Midbrain (tissue), 1 donor: ENCODE results near the gene SHISA8.
"Not testable (repeated sequence)": the region's sequence is repeated elsewhere in the genome, so short reads cannot be mapped to it uniquely, and the experiment has no call there.

Experiments
- DNase-seq: peaks from one replicate; lab custom pipeline; 2025; lab: John Stamatoyannopoulos, UW

Gene SHISA8

DNA sequence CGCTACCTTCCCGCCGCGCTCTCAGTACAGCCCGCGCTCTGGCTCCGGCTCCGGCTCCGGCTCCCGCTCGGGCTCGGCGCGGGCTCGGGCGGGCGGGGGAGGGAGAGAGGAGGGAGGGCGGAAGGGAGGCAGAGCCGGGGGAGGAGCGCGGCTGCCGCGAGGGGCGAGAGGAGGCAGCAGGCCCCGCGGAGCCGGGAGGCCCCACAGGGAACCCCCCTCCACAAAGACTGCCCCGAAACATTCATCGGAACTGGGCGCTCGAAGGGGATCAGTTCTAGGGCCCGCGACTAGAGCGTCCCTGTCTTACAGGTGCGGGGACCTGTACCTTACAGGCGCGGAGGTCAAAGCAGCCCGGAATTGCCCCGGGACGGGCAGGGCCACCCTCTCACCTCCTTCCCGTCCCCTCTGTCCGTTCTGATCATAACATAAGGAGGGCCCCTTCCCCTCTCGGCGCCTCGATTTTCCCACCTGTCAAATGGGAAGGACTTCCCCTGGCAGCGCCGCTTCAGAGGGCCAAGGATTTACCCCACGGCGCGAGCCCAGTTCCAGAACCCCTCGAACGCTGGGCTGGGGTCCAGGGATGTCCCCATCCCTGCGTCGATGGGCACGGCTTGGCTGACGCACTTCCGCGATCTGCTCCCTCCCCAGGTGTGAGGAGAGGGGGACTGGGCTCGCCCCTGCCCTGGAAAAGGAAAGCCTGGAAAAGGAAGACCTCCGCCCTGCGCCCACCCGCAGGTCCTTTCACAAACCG lies at the start of gene SHISA8:
Gene SHISA8 (minus strand): TSS at position 40 of the 751 bp plus-strand sequence. CDS start 407 bp downstream, outside the sequence.
- peak; percentile 9 for DNase-seq

DNA sequence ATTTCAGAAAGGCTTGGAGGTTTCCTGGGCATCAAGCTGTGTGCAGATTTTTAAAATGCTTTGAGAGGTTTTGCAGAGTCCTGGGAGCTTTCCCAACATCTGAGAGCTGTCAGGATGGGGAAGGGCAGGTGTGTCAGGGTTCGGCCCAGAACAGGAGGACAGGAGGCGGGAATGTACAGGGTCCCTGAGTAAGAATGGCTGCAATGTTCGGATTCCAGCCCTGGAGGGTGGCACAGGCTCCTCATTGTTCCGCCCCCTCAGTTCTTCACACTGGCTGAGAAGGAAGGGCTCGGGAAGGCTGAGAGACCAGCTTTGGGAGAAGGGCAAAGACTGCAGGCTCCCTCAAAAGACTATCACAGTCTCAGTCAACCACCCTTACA lies 49.2 kb upstream of the SHISA8 start:
- DNase-seq, result no peak

GRCh38 chr22:41963453-41964111 lies 48.7 kb upstream of the SHISA8 start:
- peak; percentile 65 for DNase-seq

DNA sequence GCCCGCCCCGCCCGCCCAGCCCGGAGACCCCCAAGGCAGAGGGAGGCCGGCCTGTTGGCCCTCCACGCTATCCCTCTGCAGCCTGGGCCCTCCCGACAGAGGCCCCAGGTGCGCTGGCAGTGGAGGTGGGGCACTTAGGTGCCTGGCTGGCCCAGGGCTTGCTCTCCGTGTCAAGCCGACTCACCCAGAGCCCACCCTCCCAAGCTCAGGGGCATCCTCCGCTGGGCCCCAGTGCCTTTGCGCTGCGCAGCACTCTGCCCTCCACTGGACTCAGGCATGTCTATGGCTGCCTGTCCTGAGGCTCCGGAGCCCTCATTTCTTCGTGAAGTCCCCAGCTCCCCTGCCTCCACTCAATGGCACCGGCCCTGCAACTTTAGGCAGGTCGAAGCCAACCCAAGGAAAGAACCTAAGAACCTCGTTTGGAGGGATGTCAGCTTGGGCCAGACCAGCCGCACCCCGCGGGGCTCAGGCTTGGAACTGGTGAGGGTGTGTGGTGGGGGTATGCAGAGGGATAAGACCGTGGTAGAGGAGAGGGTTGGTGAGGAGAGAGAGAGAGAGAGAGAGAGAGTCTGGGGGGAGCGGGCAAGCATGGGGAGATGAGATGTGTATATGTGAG lies 43.2 kb upstream of the SHISA8 start:
- DNase-seq, result no peak

DNA sequence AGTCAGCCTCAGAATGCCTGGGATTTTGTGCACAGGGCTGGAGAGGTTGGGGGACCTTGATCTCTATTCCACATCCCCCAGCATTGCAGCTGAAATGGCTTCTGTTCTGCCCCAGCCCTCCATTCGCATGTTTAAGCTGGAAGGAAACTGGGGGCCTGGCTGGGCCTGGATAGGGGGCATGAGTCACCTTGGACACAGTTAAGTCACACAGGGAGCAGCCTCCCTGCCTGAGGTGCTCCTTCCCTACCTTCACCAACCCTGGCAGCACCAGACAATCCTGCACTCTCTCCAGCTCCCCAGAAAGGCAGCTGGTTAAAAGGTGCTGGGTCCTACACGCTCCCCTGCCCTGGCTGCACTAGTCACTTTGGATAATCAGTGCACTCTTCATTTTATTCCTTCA lies 37.8 kb upstream of the SHISA8 start:
- no peak for DNase-seq

- peak; percentile 86 for DNase-seq
These were observed 37.1 kb upstream of the SHISA8 start, which contains the start of gene SMIM45 for GRCh38 chr22:41951898-41952474. SMIM45 (plus strand) TSS chr22:41952150.

- no peak for DNase-seq
These were observed 34.6 kb upstream of the SHISA8 start for GRCh38 chr22:41949297-41949965.

DNA sequence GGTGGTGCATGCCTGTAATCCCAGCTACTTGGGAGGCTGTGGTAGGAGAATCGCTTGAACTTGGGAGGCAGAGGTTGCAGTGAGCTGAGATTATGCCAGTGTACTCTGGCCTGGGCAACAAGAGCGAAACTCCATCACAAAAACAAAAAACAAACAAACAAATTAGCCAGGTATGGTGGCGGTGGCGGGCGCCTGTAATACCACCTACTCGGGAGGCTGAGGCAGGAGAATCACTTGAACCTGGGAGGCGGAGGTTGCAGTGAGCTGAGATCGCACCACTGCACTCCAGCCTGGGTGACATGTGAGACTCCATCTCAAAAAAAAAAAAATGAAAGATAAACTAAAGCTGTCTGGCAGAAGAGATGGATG lies 34.0 kb upstream of the SHISA8 start:
- DNase-seq, result not testable (repeated sequence)

GRCh38 chr22:41948142-41948541 lies 33.3 kb upstream of the SHISA8 start:
- DNase-seq, result no peak

DNA sequence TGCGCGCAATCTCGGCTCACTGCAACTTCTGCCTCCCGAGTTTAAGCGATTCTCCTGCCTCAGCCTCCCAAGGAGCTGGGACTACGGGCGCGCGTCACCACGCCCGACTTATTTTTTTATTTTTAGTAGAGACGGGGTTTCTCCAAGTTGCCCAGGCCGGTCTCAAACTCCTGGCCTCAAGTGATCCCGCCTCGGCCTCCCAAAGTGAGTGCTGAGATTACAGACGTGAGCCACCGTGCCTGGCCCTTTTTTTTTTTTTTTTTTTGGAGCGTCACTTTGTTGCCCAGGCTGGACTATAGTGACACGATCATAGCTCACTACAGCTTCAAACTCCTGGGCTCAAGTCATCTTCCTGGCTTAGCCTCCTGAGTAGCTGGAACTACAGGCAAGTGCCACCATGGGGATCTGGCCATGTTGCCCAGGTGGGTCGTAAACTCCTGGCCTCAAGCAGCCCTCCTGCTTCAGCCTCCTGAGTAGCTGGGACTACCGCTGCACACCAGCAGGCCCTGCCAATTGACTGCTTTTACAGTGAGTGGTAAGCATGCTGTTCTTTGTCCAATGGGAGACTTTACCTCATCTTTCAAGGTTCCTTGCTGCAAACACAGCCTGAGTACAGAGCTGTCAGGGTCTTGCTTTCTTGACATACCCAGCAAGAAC lies 32.7 kb upstream of the SHISA8 start:
- DNase-seq, result no peak

- peak; percentile 93 for DNase-seq
These were observed 32.0 kb upstream of the SHISA8 start, which contains the start of gene CENPM for GRCh38 chr22:41946629-41947423. CENPM (minus strand) TSS chr22:41947152; CDS start chr22:41947076, 76 bp downstream.

DNA sequence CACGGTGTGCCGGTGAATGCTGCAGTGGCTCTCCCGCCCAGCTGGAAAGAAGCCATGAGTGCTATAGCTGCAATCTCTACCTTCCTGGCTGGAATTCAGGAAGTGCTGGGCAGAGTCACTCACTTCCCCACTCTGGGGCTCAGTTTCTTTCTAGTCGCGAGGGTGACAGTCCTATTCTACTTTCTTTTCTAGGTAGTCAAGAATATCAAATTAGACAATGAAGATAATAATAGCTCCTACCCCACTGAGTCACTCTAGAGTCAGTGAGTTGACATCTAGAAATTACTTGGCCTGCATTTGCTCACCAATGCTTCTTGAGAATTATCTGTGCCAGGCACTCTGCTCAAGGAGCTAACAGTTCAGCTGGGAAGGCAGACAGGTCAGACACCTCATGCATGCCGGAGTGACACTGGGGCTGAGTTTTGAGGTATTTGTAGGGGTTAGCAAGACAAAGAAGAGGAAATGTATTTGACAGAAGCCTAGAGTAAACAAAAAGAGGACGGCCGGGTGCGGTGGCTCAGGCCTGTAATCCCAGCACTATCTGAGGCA lies 28.9 kb upstream of the SHISA8 start:
- DNase-seq, result no peak

- DNase-seq, result peak; percentile 85
These were observed 26.2 kb upstream of the SHISA8 start for GRCh38 chr22:41940832-41941765.

- DNase-seq, result peak; percentile 37
These were observed 25.3 kb upstream of the SHISA8 start for GRCh38 chr22:41939981-41940831.

- DNase-seq, result no peak
These were observed 22.0 kb upstream of the SHISA8 start for GRCh38 chr22:41936894-41937169.

- no peak for DNase-seq
These were observed 20.6 kb upstream of the SHISA8 start for GRCh38 chr22:41935509-41935908.

GRCh38 chr22:41935015-41935351 lies 20.1 kb upstream of the SHISA8 start:
- DNase-seq, result peak; percentile 20

GRCh38 chr22:41934284-41935014 lies 19.6 kb upstream of the SHISA8 start:
- DNase-seq, result no peak
